DND-41 (cell line): Measurements from ENCODE around the gene FRAT2.

Experiments used
- CTCF ChIP-seq: IDR thresholded peaks from 2 replicates; pipeline ENCODE4 v1.5.1; 2012; ENCODE audit warnings: borderline replicate concordance, low read length, moderate library complexity, mild to moderate bottlenecking; ENCODE audit not compliant: poor library complexity, severe bottlenecking; ENCODE audit errors: extremely low read depth
- EZH2 ChIP-seq: IDR thresholded peaks from 3 replicates; pipeline ENCODE4 v1.6.1; 2012; ENCODE audit warnings: borderline replicate concordance, low read depth, mild to moderate bottlenecking, moderate library complexity, low read length, inconsistent platforms; ENCODE audit not compliant: severe bottlenecking

GRCh38 chr10:97291357-97292096 lies 43.0 kb downstream of the FRAT2 start:
- TF ChIP-seq CTCF (no peak), EZH2 (no peak)
